Stimulated activated CD8-positive, alpha-beta memory T cell treated with anti-CD3 and anti-CD28 coated beads, Interleukin-7, amount 100 ng/mL, for 24 hours (primary cell): Measurements from ENCODE around the gene MBD3L1.

Source experiments
- DNase-seq: peaks from one replicate; pipeline ENCODE4 v3.0.0-alpha.2; 2020; ENCODE audit warnings: low read depth

MBD3L1 gene

DNA sequence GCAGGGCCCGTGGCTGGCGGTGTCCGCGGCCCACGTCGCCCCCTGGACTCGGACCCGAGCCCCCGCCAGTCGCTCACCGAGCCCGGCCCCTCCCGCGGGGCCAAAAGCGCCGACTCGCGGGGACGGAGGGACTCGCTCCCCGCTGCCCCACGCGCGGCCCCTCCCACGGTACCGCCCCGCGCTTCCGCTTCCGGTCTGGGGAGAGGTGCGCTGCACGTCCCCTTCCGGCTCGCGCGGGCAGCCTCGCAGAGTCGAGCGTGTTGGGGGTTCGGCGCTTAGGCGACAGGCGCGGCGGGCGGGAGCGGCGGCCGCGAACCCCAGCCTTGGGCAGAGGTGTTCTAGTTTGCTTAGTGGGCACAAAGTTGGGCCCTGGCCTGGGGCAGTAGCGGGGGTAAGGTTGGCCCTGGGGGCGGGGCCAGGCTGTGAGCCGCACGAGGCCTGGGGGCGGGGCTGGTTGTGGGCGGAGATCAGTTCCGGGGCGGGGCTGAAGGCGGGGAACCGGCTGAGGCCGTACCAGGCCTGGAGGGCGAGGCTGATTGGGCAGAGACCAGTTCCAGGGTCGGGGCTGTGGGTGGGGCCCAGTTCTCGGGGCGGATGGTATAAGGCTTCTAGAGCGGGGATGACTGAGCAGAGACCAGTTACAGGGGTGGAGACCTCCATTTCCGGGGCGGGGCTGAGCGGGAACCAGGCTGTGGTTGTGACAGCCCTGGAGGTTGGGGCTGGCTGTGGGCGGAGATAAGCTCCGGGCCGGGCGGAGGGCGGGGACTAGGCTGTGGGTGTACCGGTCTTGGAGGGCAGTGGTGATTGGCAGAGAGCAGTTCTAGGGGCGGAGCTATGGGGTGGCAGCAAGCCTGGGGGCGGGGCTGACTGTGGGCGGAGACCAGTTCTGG, at the start of gene MBD3L1, which contains the start of gene ZNF558:
Gene MBD3L1, plus strand, starts transcription at position 246 of the 890 bp plus-strand sequence. CDS start 10,302 bp downstream, outside the sequence.
Gene ZNF558, minus strand, starts transcription at position 173 of the 890 bp plus-strand sequence. CDS start 9,645 bp downstream, outside the sequence.
- DNase-seq = peak; percentile 98

DNA sequence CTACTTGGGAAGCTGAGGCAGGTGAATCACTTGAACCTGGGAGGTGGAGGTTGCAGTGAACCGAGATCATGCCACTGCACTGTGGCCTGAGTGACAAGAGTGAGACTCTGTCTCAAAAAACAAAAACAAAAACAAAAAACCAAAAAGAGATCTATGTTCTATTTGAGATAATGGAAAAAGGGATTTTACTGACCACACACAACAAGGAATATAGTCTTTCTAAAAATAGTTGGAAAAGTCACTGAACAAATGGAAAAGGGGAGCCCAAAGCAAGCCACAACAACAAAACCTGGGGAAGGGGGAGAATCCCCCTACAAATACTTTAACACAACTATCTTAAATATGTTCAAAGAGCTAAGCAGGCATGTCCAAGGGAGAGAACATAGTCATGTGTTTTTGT, 37.4 kb upstream of the MBD3L1 start:
- no peak for DNase-seq

DNA sequence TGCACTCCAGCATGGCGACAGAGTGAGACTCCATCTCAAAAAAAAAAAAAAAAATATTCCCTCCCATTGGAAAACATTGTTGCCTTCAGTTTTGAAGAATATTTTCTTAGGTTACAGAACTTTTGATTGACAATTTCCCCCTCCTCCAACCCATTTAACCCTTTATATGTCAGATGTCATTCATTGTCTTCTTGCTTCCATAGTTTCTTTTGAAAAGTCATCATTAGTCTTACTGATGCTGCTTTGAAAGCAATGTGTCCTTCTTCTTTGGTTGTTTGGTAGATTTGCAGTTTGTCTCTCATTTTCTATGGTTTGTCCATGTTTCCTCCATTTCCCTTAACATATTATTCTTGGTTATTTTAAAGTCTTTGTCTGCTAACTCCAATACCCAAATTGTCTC, 25.5 kb upstream of the MBD3L1 start:
- no peak for DNase-seq

DNA sequence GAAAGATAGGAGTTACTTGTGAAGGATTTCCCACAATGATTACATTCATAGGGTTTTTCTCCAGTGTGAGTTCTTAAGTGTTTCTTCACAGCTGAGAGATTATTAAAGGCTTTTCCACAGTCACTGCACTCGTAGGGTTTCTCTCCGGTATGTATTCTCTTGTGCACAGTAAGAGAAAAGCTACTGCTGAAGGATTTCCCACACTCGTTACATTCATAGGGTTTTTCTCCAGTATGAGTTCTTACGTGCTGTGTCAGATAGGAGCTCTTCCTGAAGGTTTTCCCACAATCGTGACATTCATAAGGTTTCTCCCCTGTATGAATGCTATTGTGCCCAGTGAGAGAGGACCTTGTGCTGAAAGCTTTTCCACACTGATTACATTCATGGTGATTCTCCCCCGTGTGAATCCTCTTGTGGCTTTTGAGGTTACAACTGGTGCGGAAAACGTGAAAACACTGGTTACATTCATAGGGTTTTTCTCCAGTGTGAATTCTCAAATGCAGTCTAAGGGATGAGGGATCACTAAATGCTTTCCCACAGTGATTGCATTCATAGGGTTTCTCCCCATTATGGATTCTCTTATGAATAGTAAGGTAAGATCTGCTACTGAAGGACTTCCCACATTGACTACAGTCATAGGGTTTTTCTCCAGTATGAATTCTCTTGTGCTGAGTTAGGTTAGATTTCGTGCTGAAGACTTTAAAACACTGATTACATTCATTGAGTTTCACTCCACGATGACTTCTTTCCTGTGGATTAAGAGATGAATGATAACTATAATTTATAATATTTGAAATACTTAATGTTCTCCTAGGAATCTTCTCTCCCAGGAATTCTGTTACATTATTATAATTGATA, 20.6 kb upstream of the MBD3L1 start:
- no peak for DNase-seq

DNA sequence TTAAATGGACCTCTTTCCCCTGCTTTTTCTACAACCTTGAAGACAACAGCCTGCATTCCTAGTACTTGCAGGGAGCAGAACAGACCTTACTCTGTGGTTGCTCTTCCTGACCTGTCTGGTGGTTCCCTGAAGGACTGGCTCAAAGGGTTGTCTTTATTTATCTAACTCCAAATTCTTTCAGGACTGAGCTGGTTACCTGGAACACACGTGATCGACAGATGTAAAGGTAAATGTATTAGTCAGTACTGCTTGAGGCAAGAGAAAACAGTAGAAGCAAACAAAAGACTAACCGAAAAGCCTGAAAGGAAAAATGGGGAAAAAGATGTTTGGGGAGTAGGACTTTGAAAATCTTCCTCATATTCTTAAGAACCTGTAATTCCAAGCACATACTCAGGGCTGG, 18.0 kb upstream of the MBD3L1 start:
- no peak for DNase-seq

DNA sequence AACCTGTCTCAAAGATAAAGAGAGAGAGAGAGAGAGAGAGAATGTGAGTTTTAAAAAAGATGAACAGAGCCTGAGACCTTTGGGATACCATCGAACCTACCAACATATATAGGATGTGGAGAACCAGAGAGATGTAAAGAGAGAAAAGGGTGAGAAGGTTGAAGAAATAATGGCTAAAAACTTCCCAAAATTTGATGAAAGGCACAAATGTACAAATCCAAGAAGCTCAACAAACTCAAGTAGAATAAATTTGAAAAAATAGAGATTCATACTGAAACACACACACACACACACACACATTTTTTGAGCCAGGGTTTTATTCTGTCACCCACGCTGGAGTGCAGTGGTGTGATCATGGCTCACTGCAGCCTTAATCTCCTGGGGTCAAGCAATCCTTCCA, 16.4 kb upstream of the MBD3L1 start:
- no peak for DNase-seq

DNA sequence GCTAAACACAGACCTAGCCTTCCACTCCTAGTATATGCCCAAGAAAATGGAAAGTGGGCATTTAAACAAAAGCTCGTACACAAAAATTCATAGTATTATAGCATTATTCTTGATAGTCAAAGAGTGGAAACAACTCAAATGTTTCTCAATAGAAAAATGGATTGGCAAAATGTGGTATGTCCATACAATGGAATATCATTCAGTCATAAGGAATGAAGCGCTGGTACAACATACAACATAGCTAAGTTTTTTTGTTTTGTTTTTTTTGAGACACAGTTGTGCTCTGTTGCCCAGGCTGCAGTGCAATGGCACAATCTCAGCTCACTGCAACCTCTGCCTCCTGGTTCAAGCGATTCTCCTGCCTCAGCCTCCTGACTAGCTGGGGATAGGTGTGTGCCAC, 11.9 kb upstream of the MBD3L1 start:
- DNase-seq = no peak

DNA sequence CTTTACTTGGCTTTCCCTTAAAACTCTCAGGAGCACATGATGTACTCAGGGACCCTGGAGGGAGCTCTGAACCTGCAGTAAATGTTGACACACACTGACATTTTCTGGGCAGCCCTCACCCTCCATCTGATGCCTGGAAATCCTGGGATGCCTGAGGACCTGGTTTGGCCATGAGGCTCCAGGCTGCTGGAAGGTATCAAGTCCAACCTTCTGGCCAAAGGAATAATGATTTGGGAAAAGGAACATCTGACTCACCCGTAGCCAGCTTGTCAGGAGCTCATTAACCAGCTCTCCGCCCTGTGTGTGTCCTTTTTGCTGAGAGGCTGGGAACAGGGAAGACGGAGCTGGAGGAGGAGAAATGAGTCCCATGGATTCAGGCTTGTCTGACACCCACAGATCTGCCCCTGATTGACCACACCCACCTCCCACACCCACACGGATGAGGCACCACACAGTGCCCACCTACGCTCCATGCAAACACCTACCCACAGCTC, 10.4 kb upstream of the MBD3L1 start:
- DNase-seq = no peak

DNA sequence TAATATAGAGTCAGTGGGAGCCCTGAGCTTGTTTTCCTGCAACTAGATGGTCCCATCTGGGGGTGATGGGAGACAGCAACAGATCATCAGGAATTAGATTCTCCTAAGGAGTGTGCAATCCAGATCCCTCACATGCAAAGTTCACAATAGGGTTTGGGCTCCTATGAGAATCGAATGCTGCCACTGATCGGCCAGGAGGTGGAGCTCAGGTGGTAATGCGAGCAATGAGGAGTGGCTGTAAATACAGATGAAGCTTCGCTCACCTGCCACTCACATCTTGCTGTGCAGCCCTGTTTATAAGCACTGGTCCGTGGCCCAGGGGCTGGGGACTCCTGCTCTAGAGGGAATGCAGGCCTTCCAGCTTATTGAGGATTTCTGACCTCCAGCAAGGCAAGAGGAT, 5.8 kb upstream of the MBD3L1 start:
- no peak for DNase-seq

DNA sequence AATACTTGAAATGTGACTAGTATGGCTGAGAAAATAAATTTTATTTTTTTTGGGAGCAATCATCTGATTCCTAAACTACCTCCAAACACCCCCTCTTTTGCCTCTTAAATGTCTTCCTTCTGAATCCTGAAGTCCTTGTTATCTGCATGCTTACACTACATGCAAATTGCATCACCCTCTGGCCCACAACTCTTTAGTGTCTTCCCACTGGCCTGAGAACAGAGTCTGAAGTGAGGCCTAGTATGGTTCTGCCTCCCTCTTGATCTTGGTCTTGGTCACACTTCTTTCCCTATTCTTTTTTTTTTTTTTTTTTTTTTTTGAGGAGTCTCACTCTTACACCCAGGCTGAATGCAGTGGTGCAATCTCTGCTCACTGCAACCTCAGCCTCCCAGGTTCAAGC, 4.9 kb upstream of the MBD3L1 start:
- no peak for DNase-seq

DNA sequence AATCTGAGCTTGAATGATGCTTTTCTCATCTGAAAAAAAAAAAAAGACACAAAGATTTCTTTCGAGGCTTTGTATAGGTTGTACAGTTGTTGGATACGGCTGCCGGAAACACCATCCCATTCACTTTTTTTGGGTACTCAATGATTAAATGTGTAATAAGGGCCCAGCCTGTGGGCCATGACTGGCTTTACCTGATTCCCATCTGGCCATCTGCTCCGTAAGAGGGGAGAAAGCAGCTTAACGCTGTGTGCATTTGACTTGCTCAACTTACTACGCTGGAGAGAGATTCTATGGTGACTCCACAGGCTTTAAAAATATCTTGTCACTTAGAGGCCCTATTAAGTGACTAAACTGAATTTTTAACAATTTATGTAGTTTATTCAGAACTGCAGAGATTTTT, 804 bp upstream of the MBD3L1 start:
- no peak for DNase-seq

DNA sequence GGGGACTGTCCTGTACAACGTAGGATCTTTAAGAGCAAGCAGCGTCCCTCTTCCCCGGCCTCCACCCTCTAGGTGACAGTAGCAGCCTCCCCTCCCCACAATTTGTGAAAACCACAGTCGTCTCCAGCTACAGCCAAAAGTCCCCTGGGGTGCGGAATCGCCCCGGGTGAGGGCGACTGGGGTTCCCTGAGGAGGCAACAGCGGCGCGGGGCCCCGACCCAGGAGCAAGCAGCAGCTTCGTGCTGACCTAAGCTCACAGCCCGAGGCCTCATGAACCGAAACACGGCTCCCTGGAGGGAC, 395 bp upstream of the MBD3L1 start:
- peak; percentile 10 for DNase-seq

DNA sequence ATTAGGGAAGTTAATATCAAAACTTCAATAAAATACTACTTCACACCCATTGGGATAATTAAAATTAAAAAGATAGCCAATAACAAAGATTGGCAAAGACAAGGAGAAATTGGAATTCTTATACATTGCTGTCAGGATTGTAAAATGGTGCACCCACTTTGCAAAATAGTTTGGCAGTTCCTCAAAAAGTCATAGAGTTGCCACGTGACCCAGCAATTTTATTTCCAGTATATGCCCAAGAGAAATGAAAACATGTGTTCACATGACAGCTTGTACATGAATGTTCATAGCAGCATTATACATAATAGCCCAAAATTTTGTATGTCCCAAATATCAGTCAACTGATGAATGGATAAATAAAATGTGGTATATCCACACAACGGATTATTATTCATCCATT, 3.3 kb downstream of the MBD3L1 start:
- DNase-seq = no peak

DNA sequence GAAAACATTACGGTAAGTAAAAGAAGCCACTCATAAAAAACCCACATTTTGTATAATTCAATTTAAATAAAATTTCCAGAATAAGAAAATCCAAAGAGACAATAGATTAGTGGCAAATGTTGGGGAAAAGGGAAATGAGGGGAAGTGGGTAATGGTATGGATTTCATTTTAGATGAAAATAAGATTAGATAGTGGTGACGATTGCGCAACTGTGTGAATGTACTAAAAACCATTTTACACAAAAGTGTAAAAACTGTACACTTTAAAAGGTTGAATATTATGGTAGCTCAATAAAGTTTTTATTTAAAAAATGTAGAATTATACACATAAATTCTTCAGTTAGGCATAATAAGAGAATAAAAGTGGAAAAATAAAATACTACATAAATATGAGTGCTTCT, 3.7 kb downstream of the MBD3L1 start:
- no peak for DNase-seq

DNA sequence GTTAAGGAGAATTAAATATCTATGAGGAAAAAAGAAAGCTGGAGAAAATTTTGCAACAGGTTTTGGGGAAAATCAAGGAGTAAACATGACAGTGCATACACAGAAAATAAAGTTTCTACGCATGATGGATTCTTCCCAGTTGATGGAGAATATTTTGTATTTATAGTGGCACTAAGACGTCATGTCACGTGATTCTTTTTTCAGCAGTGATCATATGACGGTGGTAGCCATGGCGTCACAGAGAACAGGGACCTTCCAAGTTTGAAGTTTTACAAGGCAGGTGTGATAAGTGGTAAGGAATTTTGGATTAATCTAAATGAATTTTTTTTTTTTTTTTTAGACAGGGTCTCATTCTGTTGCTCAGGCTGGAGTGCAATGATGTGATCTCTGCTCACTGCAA, 8.5 kb downstream of the MBD3L1 start:
- no peak for DNase-seq

DNA sequence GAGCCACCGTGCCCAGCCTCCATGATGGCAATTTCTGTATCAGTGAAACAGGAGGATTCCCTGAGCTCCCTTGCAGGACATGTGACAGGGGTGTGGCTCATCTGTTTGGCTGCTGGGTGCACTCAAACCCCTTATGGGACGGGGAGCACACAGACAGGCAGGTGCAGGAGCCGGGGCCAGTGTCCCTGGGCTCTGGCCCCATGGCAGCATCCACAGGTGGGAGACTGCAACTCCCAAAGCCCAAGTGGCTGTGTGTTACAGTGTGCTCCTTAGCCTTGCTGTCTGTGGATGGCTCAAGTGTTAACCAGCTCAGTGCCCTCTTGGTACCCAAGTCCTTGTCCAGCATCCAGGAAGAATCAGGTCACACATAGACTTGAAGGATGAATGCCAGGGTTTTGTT, 14.6 kb downstream of the MBD3L1 start:
- DNase-seq = no peak

DNA sequence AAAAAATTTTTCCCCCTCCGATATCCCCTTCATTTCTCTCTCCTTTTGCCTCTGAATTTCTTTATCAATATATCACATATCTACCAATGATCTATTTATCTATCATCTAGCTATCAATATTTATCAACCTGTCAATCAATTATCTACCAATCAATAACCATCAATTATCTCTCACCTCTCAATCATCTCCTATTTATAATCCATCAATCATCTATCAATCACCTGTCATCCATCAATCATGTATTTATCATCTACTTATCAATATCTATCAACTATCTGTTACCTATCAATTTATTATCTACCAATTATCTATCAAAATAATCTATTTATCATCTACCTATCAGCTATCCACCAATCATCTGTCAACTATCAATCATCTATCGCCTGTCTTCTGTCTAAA, 17.1 kb downstream of the MBD3L1 start:
- DNase-seq = no peak

DNA sequence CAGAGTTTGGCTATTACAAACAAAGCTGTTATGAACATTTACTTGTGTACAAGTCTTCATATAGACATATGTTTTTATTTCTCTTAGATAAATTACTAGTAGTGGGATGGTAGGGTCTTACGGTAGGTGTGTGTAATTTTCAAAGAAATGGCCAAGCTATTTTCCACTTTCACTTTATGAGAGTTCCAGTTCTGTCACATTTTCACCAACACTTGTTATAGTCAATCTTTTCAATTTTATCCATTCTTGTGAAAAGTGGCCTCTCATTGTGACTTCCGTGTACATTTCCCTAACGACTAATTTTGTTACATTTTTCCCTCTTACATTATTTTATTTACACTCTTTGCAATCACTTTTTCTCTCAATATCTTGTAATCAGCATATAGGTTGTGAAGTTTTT, 18.3 kb downstream of the MBD3L1 start:
- DNase-seq = no peak

DNA sequence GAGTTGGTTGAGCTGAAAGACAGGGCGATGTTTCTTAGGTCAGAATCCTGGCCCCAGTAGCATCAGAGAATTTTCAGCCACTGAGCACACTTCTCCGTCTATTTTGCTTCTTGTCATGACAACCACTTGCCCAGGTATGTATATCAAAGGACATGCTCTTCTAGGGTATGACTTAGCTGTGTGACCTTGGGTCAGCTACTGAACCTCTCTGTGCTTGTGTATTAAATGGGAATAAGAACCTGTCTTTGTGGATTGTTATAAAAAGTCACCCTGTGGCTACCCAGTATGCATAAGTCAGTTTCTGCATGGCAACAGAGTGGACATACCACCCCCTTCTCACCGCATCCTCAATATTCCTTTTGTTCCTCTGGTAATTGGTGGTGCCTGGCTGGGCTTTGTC, 26.1 kb downstream of the MBD3L1 start:
- DNase-seq = no peak

DNA sequence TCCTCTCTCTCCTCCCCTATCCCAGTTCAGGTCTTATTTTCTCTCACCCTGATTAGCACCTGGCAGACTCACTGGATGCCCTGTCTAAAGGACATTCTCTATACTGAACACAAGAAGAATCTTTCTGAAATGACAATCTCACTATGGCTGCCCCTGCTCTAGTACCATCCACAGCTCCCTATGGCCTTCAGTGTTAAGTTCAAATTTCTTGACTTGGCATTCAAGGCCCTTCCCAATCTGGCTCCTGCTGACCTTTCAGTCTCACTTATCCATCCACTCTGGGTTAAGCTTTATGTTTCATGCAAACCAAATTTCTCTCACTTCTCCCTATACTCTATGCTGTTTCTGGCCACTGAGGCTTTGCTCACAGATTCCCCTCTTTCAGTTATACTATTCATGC, 34.2 kb downstream of the MBD3L1 start:
- no peak for DNase-seq

DNA sequence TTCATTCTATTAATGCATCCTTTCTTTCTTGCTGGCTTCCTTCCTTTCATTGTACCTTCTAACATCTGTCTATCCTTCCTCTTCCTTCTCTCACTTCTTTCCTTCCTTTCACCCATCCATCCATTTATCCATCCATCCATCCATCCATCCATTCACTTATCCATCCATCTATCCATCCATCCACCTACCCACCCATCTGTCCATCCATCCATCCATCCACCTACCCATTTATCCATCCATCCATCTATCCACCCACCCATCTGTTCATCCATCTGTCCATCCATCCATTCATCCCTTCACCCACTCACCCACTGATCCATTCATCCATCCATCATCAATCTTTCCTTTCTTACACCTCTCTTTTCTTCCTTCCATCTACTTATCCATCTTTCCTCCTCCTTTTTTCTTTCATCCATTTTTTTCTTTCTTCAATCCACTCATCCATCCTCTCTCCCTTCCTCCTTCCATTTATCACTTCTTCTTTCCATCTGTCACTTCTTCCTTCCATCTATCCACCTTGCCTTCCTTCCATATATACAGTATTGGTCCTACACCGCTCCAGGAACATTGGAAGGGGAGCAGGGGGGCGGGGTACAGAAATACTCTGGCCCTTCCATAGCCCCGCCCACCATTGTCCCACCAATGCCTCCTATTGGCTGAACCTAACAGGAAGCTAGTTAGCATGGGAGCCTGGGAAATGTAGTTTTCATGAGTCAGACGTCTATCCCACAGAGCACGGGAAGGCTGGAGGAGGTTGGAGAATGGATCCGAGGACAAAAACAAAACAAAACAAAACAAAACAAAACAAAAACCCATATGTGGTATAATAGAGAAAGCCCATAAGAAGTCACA, 45.9 kb downstream of the MBD3L1 start:
- no peak for DNase-seq

DNA sequence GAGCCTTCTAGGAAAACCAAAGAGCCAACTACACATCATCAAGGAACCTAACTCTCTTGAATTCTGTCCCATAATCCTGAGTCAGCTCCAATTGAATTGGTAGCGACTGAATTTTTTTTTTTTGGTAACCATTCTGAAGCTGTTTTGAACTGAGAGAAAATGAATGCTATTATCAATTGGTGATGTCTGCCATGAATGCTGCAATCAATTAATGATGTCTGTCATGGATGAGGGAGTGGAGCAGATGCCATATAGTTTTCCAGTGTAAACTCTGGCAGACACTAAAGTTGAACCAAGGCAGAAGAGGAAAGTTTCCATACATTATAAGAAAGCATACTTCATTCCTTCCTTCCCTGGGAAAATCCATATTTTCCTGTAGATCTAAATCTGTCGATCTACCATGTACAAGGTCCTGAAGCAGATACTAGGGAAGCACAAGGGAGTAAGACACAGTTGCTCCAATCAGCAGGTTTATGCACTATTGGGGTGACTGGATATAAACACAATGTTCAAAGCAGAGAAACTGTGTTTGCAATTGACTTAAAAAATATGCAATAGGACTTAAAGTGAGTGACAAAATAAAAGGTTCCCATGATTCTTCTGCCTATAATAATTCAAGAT, 48.8 kb downstream of the MBD3L1 start:
- no peak for DNase-seq
